ENCODE results near the gene DCST2. TPM values are rescaled to one million over a fixed set of nuclear protein-coding genes. Genes with fewer than 3 reads are reported as not detected.

Gene DCST2
- polyA plus RNA-seq, 1 donor from 2014 or later, result 1.8 TPM

DNA sequence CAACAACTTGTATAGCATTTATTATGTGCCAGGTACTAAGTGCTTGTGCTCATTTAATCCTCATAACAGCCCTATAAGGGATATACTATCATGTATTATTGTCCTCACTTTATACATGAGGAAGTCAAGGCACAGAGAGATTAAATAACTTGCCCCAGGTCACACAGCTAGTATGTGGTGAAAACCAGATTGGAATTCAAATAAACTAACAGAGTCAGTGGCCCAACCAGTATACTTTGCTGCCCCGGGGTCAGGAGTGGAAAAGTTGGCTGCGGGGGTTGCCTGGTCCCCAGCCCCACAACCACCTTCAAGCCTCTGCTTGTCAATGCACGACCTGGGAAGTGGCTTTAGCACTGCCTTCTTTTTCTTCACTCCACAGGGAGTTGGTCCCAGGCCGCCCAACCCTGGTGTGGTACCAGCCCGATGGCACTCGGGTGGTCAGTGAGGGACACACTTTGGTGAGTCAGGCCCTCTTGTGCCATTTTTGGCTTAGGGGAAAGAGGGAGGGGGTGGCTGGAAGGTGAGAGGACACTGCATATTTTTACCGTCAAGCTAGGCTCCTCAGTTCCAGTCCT, 20.0 kb upstream of the DCST2 start:
- Histone ChIP-seq H3K79me2 (replicated peaks; ENCODE audit: insufficient read depth, low read length) (no peaks in the 10 kb centered on the region), H3K4me3 (ENCODE audit: low read length) (no peak overlapping the region), H3K9me2 (ENCODE audit: insufficient read depth, low read length) (no peaks in the 10 kb centered on the region), H3K9me3 (ENCODE audit: low read length) (no peaks in the 10 kb centered on the region), H3K27me3 (ENCODE audit: insufficient read depth, low read depth, low read length) (no peaks in the 10 kb centered on the region), H3K27ac (ENCODE audit: low read length) (no peak overlapping the region), H3K9ac (ENCODE audit: low read length) (no peak overlapping the region), H2AFZ (ENCODE audit: low read depth, low read length) (no peak overlapping the region), H4K20me1 (ENCODE audit: insufficient read depth) (no peaks in the 10 kb centered on the region), H3K36me3 (ENCODE audit: insufficient read depth, low read length) (no peaks in the 10 kb centered on the region), H3F3A (ENCODE audit: insufficient read depth, low read length, poor library complexity, severe bottlenecking) (no peaks in the 10 kb centered on the region), H3K4me2 (ENCODE audit: low read length) (no peak overlapping the region)
- TF ChIP-seq POLR2AphosphoS5 (IDR thresholded peaks at IDR 0.05), result no peak
- no peak for TF ChIP-seq SMC3 (conservative IDR thresholded peaks at IDR 0.05; ENCODE audit: poor library complexity)

- H3K36me3 ChIP-seq (ENCODE audit: insufficient read depth, low read length), result no peaks in the 10 kb centered on the region
- H3K9me3 ChIP-seq (ENCODE audit: low read length), result no peaks in the 10 kb centered on the region
- H3K4me2 ChIP-seq (ENCODE audit: low read length), result no peak overlapping the region
- no peaks in the 10 kb centered on the region for H3F3A ChIP-seq (ENCODE audit: insufficient read depth, low read length, poor library complexity, severe bottlenecking)
- H3K9me2 ChIP-seq (ENCODE audit: insufficient read depth, low read length), result no peaks in the 10 kb centered on the region
- no peaks in the 10 kb centered on the region for H3K79me2 ChIP-seq (replicated peaks; ENCODE audit: insufficient read depth, low read length)
- no peaks in the 10 kb centered on the region for H3K27me3 ChIP-seq (ENCODE audit: insufficient read depth, low read depth, low read length)
- no peak overlapping the region for H2AFZ ChIP-seq (ENCODE audit: low read depth, low read length)
- H3K9ac ChIP-seq (ENCODE audit: low read length), result peak overlapping the region; percentile 74
- peak overlapping the region; percentile 73 for H3K4me3 ChIP-seq (ENCODE audit: low read length)
- no peaks in the 10 kb centered on the region for H4K20me1 ChIP-seq (ENCODE audit: insufficient read depth)
- TF ChIP-seq TAF1 (IDR thresholded peaks at IDR 0.05; ENCODE audit: low read depth) (no peak), SMC3 (conservative IDR thresholded peaks at IDR 0.05; ENCODE audit: poor library complexity) (no peak), POLR2AphosphoS5 (IDR thresholded peaks at IDR 0.05) (no peak), EZH2 (IDR thresholded peaks at IDR 0.05; ENCODE audit: borderline replicate concordance, insufficient read depth, low read length, poor library complexity, severe bottlenecking) (no peak), EP300 (conservative IDR thresholded peaks at IDR 0.05; ENCODE audit: poor library complexity, severe bottlenecking) (no peak), RAD21 (conservative IDR thresholded peaks at IDR 0.05) (no peak)
- TF ChIP-seq, protein P1, sequence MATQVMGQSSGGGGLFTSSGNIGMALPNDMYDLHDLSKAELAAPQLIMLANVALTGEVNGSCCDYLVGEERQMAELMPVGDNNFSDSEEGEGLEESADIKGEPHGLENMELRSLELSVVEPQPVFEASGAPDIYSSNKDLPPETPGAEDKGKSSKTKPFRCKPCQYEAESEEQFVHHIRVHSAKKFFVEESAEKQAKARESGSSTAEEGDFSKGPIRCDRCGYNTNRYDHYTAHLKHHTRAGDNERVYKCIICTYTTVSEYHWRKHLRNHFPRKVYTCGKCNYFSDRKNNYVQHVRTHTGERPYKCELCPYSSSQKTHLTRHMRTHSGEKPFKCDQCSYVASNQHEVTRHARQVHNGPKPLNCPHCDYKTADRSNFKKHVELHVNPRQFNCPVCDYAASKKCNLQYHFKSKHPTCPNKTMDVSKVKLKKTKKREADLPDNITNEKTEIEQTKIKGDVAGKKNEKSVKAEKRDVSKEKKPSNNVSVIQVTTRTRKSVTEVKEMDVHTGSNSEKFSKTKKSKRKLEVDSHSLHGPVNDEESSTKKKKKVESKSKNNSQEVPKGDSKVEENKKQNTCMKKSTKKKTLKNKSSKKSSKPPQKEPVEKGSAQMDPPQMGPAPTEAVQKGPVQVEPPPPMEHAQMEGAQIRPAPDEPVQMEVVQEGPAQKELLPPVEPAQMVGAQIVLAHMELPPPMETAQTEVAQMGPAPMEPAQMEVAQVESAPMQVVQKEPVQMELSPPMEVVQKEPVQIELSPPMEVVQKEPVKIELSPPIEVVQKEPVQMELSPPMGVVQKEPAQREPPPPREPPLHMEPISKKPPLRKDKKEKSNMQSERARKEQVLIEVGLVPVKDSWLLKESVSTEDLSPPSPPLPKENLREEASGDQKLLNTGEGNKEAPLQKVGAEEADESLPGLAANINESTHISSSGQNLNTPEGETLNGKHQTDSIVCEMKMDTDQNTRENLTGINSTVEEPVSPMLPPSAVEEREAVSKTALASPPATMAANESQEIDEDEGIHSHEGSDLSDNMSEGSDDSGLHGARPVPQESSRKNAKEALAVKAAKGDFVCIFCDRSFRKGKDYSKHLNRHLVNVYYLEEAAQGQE (IDR thresholded peaks at IDR 0.05; ENCODE audit: borderline replicate concordance), result no peak
- no peak overlapping the region for H3K27ac ChIP-seq (ENCODE audit: low read length)
Observed at GRCh38 chr1:155052439-155053395, 19.1 kb upstream of the DCST2 start.

DNA sequence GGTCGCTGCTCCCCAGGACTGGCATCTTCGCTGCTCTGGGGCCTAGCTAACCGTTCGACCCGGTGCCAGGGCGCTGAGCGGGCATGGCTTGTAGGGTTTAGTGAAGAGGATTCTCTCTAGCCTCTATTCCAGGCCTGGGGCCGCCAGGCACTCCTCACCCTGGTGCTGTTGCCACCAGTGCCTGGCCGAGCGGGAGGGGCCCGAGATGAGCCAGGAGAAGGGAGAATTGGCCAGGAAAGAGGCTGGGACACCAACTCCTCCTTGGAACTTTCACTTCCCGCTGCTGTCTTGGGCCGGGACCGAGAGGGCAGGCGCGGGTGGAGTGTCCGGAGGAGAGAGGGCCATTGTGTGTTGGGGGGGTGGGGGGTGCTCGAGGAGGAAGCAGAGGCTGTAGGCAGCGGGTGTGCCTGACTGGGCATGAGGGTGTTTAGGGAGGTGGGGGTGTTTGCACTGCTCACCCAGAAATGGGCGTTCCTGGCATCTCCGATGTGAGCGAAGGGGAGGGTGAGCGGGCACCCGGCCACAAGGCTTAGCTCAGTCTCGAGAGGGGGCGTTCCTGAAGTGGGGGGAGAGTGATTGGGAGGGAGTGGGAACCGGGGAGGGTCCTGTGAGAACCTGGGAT, 18.3 kb upstream of the DCST2 start:
- H3K4me3 ChIP-seq (ENCODE audit: low read length), result peak overlapping the region; percentile 73
- peak overlapping the region; percentile 74 for H3K9ac ChIP-seq (ENCODE audit: low read length)
- no peaks in the 10 kb centered on the region for H3K9me3 ChIP-seq (ENCODE audit: low read length)
- no peaks in the 10 kb centered on the region for H3K9me2 ChIP-seq (ENCODE audit: insufficient read depth, low read length)
- no peaks in the 10 kb centered on the region for H4K20me1 ChIP-seq (ENCODE audit: insufficient read depth)
- peak overlapping the region; percentile 60 for H2AFZ ChIP-seq (ENCODE audit: low read depth, low read length)
- H3K4me2 ChIP-seq (ENCODE audit: low read length), result peak overlapping the region; percentile 95
- no peaks in the 10 kb centered on the region for H3F3A ChIP-seq (ENCODE audit: insufficient read depth, low read length, poor library complexity, severe bottlenecking)
- no peaks in the 10 kb centered on the region for H3K27me3 ChIP-seq (ENCODE audit: insufficient read depth, low read depth, low read length)
- no peak for TF ChIP-seq POLR2AphosphoS5 (IDR thresholded peaks at IDR 0.05)
- TF ChIP-seq EP300 (conservative IDR thresholded peaks at IDR 0.05; ENCODE audit: poor library complexity, severe bottlenecking), result no peak
- TF ChIP-seq MXI1 (conservative IDR thresholded peaks at IDR 0.05; ENCODE audit: poor library complexity, severe bottlenecking), result no peak
- TF ChIP-seq RAD21 (conservative IDR thresholded peaks at IDR 0.05), result no peak
- no peak for TF ChIP-seq SMC3 (conservative IDR thresholded peaks at IDR 0.05; ENCODE audit: poor library complexity)
- TF ChIP-seq, protein P1 (IDR thresholded peaks at IDR 0.05; ENCODE audit: borderline replicate concordance), result no peak
- TF ChIP-seq CTCF (IDR thresholded peaks at IDR 0.05; ENCODE audit: poor library complexity, severe bottlenecking), result no peak
- TF ChIP-seq TAF1 (IDR thresholded peaks at IDR 0.05; ENCODE audit: low read depth), result no peak
- TF ChIP-seq EZH2 (IDR thresholded peaks at IDR 0.05; ENCODE audit: borderline replicate concordance, insufficient read depth, low read length, poor library complexity, severe bottlenecking), result no peak
- H3K79me2 ChIP-seq (replicated peaks; ENCODE audit: insufficient read depth, low read length), result no peaks in the 10 kb centered on the region
- no peaks in the 10 kb centered on the region for H3K36me3 ChIP-seq (ENCODE audit: insufficient read depth, low read length)
- no peak overlapping the region for H3K27ac ChIP-seq (ENCODE audit: low read length)

All from neural cell (in vitro differentiated cells).